Sigmoid colon (tissue), 7 donors: ENCODE results near the gene NRXN2. TPM values are rescaled to one million over a fixed set of nuclear protein-coding genes. Genes with fewer than 3 reads are reported as not detected.
"Not testable (repeated sequence)": the region's sequence is repeated elsewhere in the genome, so short reads cannot be mapped to it uniquely, and the experiment has no call there.

Experiments used
- DNase-seq: peaks from one replicate; pipeline ENCODE4 v3.0.0-alpha.2; 2019
- H3K27ac ChIP-seq, 4 donors: fragments of 200-600 bp; sonication (generic); one replicate each; pipeline ENCODE4 v1.5.1; 2016 to 2019; ENCODE audit warnings: mild to moderate bottlenecking in 1 of 4
- H3K27me3 ChIP-seq, 3 donors: fragments of 200-600 bp; sonication (generic); one replicate each; pipeline ENCODE4 v1.5.1; 2019; ENCODE audit warnings: mild to moderate bottlenecking in 1 of 3
- H3K36me3 ChIP-seq, 4 donors: fragments of 200-600 bp; sonication (generic); one replicate each; pipeline ENCODE4 v1.5.1; 2016 to 2019
- H3K4me1 ChIP-seq, 4 donors: fragments of 200-600 bp; sonication (generic); one replicate each; pipeline ENCODE4 v1.5.1; 2017 to 2019
- H3K4me3 ChIP-seq, 4 donors: fragments of 200-600 bp; sonication (generic); one replicate each; pipeline ENCODE4 v1.5.1; 2017 to 2019; ENCODE audit warnings: mild to moderate bottlenecking in 2 of 4, moderate library complexity in 1 of 4
- H3K9me3 ChIP-seq, 4 donors: fragments of 200-600 bp in 3 of 4; sonication (generic) in 3 of 4; one replicate each; pipeline versions ENCODE4 v1.5.1 to v1.6.1; 2013 to 2019
- CTCF ChIP-seq, 4 experiments: fragments of 450-650 bp in 3 of 4; fragments of 200-600 bp in 1 of 4; IDR thresholded peaks; one replicate each; pipeline ENCODE4 v1.5.1; 2016 to 2019; ENCODE audit warnings: antibody characterized with exemption in 4 of 4, mild to moderate bottlenecking in 3 of 4, moderate library complexity in 2 of 4
- EP300 ChIP-seq, 4 donors: sonication (generic); formaldehyde crosslinking; IDR thresholded peaks; one replicate each; pipeline ENCODE4 v1.6.1; 2017; ENCODE audit warnings: antibody characterized with exemption in 4 of 4
- POLR2A ChIP-seq, 2 donors: fragments of 450-650 bp; IDR thresholded peaks; one replicate each; pipeline ENCODE4 v1.6.1; 2016; ENCODE audit warnings: antibody characterized with exemption in 2 of 2, mild to moderate bottlenecking in 2 of 2, moderate library complexity in 2 of 2
- POLR2AphosphoS5 ChIP-seq, 4 donors: sonication (generic); formaldehyde crosslinking; IDR thresholded peaks; one replicate each; pipeline ENCODE4 v1.6.1; 2017; ENCODE audit warnings: antibody characterized with exemption in 4 of 4
- WGBS, 2 donors: extraction: QIAGEN DNeasy Blood & Tissue Kit; methylation state at CpG; one replicate each; pipeline ENCODE4 v1.1.7; 2013; 5-methylcytosine and 5-hydroxymethylcytosine counted together
- intact Hi-C: fragments of 100-400 bp; cut with DNase I; formaldehyde crosslinking; loops from one replicate; pipeline ENCODE4 v1.15.1; 2023
- polyA plus RNA-seq, 3 donors: library from polyadenylated mRNA; stranded (reverse); fragments of 200-250 nt; gene quantifications; one replicate each; pipeline ENCODE4 v1.2.3, GENCODE V29; 2013
- total RNA-seq, 4 donors: library from RNA; depleted of rRNA; stranded (reverse); fragments of >200 nt; gene quantifications; one replicate each; pipeline ENCODE4 v1.1.0, GENCODE V29; 2016
- donor health status: healthy with polysubstance abuse.
- donor health status: Bipolar disorder and iron deficiency.
- donor health status: healthy.

The NRXN2 gene
- total and polyA plus RNA-seq, 7 donors = 0.23 to 20.5 (median 6.8) TPM

GRCh38 chr11:64711138-64711955 is 11.7 kb downstream of the NRXN2 start:
- Histone ChIP-seq H3K4me1 (peaks cover 0 to 21% (median 18%) of the 10 kb centered on the region in 4 donors), H3K4me3 (no peak overlapping the region), H3K27me3 (peaks cover 49 to 97% (median 64%) of the 10 kb centered on the region in 3 donors), H3K9me3 (no peaks in the 10 kb centered on the region), H3K27ac (no peak overlapping the region), H3K36me3 (no peaks in the 10 kb centered on the region)
- intact Hi-C loops = no loop called here
- TF ChIP-seq POLR2A (IDR thresholded peaks at IDR 0.05) (no peak), POLR2AphosphoS5 (IDR thresholded peaks at IDR 0.05) (no peak), CTCF (IDR thresholded peaks at IDR 0.05) (no peak), EP300 (IDR thresholded peaks at IDR 0.05) (no peak)
- DNase-seq = no peak
- WGBS, 2 donors = 14 to 16% methylated on average over 45 to 46 of the region's 46 CpGs

GRCh38 chr11:64710418-64711137 is 12.4 kb downstream of the NRXN2 start:
- intact Hi-C loops = no loop called here
- DNase-seq = no peak
- peaks cover 45 to 89% (median 56%) of the 10 kb centered on the region in 3 donors for H3K27me3 ChIP-seq
- peaks cover 0 to 21% (median 18%) of the 10 kb centered on the region in 4 donors for H3K4me1 ChIP-seq
- H3K4me3 ChIP-seq = no peak overlapping the region
- no peaks in the 10 kb centered on the region for H3K36me3 ChIP-seq
- 25 to 52% methylated on average over 13 of the region's 13 CpGs for WGBS, 2 donors
- TF ChIP-seq POLR2AphosphoS5 (IDR thresholded peaks at IDR 0.05) = no peak
- TF ChIP-seq CTCF (IDR thresholded peaks at IDR 0.05) = no peak
- TF ChIP-seq POLR2A (IDR thresholded peaks at IDR 0.05) = no peak
- TF ChIP-seq EP300 (IDR thresholded peaks at IDR 0.05) = no peak
- H3K9me3 ChIP-seq = no peaks in the 10 kb centered on the region
- H3K27ac ChIP-seq = no peak overlapping the region

- WGBS, 2 donors = 57 to 64% methylated on average over 2 of the region's 2 CpGs
- intact Hi-C loops = no loop called here
- DNase-seq = no peak
- H3K9me3 ChIP-seq = no peaks in the 10 kb centered on the region
- peaks cover 7 to 47% (median 18%) of the 10 kb centered on the region in 3 donors for H3K27me3 ChIP-seq
- H3K4me1 ChIP-seq = no peaks in the 10 kb centered on the region
- no peaks in the 10 kb centered on the region for H3K36me3 ChIP-seq
- TF ChIP-seq POLR2AphosphoS5 (IDR thresholded peaks at IDR 0.05) (no peak), EP300 (IDR thresholded peaks at IDR 0.05) (no peak), POLR2A (IDR thresholded peaks at IDR 0.05) (no peak), CTCF (IDR thresholded peaks at IDR 0.05) (no peak)
- no peak overlapping the region for H3K27ac ChIP-seq
- H3K4me3 ChIP-seq = no peak overlapping the region
Observed at GRCh38 chr11:64705501-64705900, 17.5 kb downstream of the NRXN2 start.

GRCh38 chr11:64703048-64703447 is 19.9 kb downstream of the NRXN2 start:
- WGBS, 2 donors = 65 to 85% methylated on average over 2 of the region's 2 CpGs
- H3K27me3 ChIP-seq = peaks cover 3 to 23% (median 4%) of the 10 kb centered on the region in 3 donors
- no peak for TF ChIP-seq POLR2AphosphoS5 (IDR thresholded peaks at IDR 0.05)
- TF ChIP-seq CTCF (IDR thresholded peaks at IDR 0.05) = no peak
- no peak for TF ChIP-seq EP300 (IDR thresholded peaks at IDR 0.05)
- H3K4me1 ChIP-seq = no peaks in the 10 kb centered on the region
- no peaks in the 10 kb centered on the region for H3K36me3 ChIP-seq
- H3K9me3 ChIP-seq = no peaks in the 10 kb centered on the region
- no peak overlapping the region for H3K27ac ChIP-seq
- intact Hi-C loops = no loop called here
- DNase-seq = no peak
- no peak overlapping the region for H3K4me3 ChIP-seq

GRCh38 chr11:64701956-64702355 is 21.0 kb downstream of the NRXN2 start:
- H3K4me3 ChIP-seq, H3K36me3 ChIP-seq, DNase-seq, intact Hi-C loops, H3K9me3 ChIP-seq, H3K4me1 ChIP-seq, H3K27ac ChIP-seq: not testable (repeated sequence)
- H3K27me3 ChIP-seq = peaks cover 0 to 14% (median 4%) of the 10 kb centered on the region in 3 donors
- WGBS, 2 donors = 92% methylated on average over 27 of the region's 29 CpGs
